BJ (cell line): ENCODE data around the gene CAPN10. TPM values are rescaled to one million over a fixed set of nuclear protein-coding genes. Genes with fewer than 3 reads are reported as not detected.

Experiments used
- CTCF ChIA-PET: fragments of 350-600 bp; formaldehyde crosslinking; extraction: SDS; loops from one replicate; lab custom pipeline; 2021; ENCODE audit warnings: antibody characterized with exemption, inconsistent platforms; lab: Yijun Ruan, JAX
- POLR2A ChIA-PET: fragments of 300-600 bp; sonication (Branson Sonifier 250); formaldehyde crosslinking; extraction: SDS; loops from one replicate; lab custom pipeline; 2021; ENCODE audit warnings: antibody characterized with exemption; lab: Charles Lee
- DNase-seq: peaks from one replicate; pipeline ENCODE4 v3.0.0-alpha.2; 2011; ENCODE audit warnings: low read depth
- H3K27me3 ChIP-seq: 2 replicates; pipeline ENCODE4 v1.6.0; 2011; ENCODE audit warnings: low read length; ENCODE audit not compliant: control insufficient read depth, insufficient read depth
- H3K36me3 ChIP-seq: 2 replicates; pipeline ENCODE4 v1.5.1; 2011; ENCODE audit warnings: low read length; ENCODE audit not compliant: control insufficient read depth, insufficient read depth
- H3K4me3 ChIP-seq: 2 replicates; pipeline ENCODE4 v1.5.1; 2011; ENCODE audit warnings: low read depth, mild to moderate bottlenecking, control low read depth, low read length
- CTCF ChIP-seq: IDR thresholded peaks from 2 replicates; pipeline ENCODE4 v1.5.1; 2011; ENCODE audit warnings: low read depth, mild to moderate bottlenecking, control low read depth, inconsistent platforms, low read length, moderate library complexity; ENCODE audit not compliant: insufficient read depth
- polyA plus RNA-seq: library from polyadenylated mRNA; depleted of rRNA; stranded (reverse); fragments of >200 nt; gene quantifications from 2 replicates; pipeline ENCODE4 v1.2.3, GENCODE V29; 2011

CAPN10 gene
- polyA plus RNA-seq, 1 experiment: 14.9 TPM

GRCh38 chr2:240595381-240596079 is 9.0 kb downstream of the CAPN10 start:
- no peak overlapping the region for H3K4me3 ChIP-seq
- H3K27me3 ChIP-seq: no peaks in the 10 kb centered on the region
- DNase-seq: no peak
- no peak for TF ChIP-seq CTCF
- peaks cover 21% of the 10 kb centered on the region for H3K36me3 ChIP-seq
- ChIA-PET CTCF (no interaction called here), POLR2A (no interaction called here)

DNA sequence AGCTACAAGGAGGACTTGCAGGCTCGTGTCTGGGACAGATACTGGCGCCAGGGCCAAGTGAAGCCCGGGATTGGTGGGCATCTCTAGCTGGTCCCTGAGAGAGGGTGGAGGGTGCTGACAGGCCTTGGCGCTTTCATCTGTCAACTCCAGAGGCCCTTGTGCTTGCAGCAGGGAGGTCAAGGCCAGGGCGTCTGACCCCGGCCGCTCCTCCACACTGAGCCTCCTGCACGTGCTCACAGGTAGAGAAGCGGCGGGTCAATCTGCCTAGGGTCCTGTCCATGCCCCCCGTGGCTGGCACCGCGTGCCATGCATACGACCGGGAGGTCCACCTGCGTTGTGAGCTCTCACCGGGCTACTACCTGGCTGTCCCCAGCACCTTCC is 9.5 kb downstream of the CAPN10 start:
- CTCF ChIA-PET: no interaction called here

DNA sequence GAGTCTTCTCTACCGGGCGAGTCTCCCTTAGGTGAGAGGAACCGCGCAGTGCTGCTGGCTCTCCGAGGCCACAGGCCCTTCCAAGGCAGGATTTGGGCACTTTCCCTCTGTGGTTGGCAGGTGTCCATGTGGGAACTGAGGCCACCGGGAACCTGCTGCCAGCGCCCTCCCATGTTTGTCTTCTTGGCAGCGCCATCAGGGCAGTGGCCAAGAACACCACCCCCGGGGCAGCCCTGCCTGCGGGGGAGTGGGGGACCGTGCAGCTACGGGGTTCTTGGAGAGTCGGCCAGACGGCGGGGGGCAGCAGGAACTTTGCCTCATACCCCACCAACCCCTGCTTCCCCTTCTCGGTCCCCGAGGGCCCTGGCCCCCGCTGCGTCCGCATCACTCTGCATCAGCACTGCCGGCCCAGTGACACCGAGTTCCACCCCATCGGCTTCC is 10.0 kb downstream of the CAPN10 start:
- H3K27me3 ChIP-seq: no peaks in the 10 kb centered on the region
- peaks cover 19% of the 10 kb centered on the region for H3K36me3 ChIP-seq
- TF ChIP-seq CTCF: no peak
- no peak for DNase-seq
- CTCF ChIA-PET: no interaction called here
- POLR2A ChIA-PET: no interaction called here
- no peak overlapping the region for H3K4me3 ChIP-seq

More for the DNA sequence above, 9.5 kb downstream of the CAPN10 start:
- no peaks in the 10 kb centered on the region for H3K27me3 ChIP-seq
- POLR2A ChIA-PET: no interaction called here
- H3K4me3 ChIP-seq: no peak overlapping the region
- no peak for TF ChIP-seq CTCF
- no peak for DNase-seq
- peaks cover 19% of the 10 kb centered on the region for H3K36me3 ChIP-seq

DNA sequence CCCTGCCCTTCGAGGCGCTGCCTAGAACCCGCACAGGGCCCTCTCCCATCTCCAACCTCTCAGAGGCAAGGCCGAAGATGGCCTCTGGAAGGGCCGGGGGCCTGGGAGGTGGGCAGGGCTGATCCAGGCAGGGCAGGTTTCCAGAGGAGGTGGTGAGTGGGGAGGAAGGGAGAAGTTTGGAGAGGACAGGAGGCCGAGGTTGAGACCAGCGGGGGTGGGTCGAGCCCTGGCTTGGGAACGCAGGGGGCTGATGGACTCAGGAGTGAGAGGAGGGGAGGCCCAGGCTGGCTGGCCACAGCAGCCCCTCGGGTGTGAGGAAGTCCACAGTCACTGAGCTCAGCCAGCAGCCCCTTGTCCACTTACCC is 10.5 kb downstream of the CAPN10 start:
- POLR2A ChIA-PET: no interaction called here

More for the DNA sequence above, 10.5 kb downstream of the CAPN10 start:
- DNase-seq: no peak
- no peak overlapping the region for H3K4me3 ChIP-seq
- peaks cover 16% of the 10 kb centered on the region for H3K36me3 ChIP-seq
- TF ChIP-seq CTCF: no peak
- CTCF ChIA-PET: no interaction called here
- no peaks in the 10 kb centered on the region for H3K27me3 ChIP-seq
